ENCODE measurements around the gene GORASP1.

GORASP1 gene

DNA sequence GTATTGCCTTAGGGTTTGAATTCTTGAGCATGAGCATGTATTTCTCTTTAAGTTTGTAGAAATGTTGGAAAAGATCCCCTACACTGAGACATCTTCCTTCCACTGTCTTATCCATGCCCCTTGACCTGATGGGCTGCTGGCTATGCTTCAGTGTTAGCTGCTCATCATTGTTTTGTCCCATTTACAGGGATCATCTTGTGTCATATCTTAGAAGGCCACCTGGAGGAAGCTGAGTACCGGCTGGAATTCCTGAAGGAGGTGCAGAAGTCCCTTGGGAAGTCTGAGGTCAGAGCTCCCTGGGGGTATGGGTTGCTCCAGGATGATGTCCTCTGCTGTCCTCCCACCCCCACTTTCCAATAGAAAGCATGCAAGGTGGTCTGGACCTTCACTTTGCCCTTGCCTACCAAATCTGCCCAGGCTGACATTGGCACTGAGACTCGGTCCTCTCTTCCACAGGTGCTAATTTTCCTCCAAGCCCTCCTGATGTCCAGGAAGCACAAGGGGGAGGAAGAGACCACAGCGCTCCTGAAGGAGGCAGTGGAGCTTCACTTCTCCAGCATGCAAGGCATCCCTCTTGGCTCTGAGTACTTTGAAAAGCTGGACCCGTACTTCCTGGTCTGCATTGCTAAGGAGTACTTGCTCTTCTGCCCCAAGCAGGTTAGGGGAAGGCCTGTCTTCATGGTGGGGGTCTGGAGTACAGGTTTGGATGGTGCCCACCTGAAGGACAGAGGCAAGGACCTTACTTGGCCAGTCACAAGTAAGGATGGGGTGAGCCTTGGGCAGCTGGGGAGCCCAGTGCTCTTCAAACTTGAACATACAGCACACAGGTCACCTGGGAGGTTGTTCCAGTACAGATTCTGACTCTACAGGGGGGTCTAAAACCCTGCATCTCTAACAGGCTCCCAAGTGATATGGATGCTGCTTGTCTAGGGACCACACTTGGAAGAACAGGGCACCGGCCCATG lies 17.7 kb upstream of the GORASP1 start:
- DNase-seq, result no peak

DNA sequence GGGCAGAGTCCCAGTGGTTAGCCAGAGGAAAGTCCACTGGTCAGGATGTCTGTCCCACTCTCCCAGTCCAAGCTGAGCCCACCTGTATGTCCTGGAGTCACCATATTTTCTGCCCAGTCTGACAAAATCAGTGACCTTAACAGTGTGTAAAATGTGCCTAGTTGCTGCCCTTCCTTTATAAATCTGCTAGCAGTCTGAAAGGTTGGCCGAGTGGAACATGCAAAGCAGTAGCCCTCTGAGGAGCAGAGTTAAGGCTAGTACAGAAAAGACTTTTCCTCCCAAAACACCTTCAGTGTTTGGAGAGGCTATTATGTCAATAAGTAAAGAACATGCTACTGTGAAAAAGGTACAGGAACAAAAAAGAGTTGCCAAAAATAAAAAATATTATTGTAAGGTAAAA lies 15.4 kb upstream of the GORASP1 start:
- DNase-seq, result no peak

DNA sequence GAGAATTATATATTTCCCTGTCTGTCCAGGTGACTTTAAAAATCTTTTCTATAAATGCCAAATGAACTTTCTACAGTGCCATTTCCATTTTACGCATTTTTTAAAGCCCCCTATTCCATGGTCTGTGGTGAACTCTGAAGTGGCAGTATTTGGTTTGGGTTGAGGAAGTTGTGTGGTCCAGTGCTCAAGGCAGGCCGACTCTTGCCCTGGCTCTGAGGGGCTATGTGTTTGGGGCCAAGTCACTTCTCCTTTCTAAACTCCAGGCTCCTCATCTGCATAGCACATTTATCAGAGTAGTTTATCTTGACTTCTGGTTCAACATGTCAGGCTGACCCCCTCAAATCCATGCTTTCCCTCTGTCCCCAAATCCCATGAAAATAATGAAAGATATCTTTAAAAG lies 14.2 kb upstream of the GORASP1 start:
- DNase-seq, result no peak

DNA sequence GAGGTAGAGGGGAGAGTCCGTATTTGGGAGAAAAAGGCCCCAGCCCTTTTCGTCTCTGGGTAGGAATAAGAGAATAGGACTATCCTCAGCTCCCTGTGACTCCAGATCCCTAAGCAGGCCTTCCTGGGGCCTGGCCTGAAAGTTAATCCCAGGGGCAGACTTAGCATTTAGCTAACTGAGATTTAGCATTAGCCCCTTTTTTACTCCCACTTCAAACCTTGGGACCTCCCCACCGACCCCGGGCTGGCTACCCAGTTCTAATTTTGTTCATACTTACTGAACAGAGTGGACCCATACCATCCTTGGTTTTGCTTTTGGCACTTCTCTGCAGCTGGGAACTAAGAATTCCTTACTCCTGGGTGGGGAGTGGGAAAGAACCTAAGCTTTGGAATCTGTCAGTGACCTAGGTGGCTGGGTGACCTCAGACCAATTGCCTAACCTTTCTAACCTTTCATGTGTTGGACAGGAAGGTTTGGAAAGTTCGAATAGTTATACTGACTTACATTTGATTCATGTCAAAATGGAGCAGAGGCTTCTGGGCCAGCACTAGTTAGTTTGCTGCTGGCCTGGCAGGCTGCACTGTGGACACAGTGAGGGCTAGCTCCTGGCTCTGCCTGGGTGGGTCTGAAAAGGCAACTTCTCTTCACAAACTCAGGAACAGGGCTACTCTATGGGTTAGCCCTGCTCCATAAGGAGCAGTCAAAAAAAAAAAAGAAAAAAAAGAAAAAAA lies 11.7 kb upstream of the GORASP1 start:
- DNase-seq, result no peak

DNA sequence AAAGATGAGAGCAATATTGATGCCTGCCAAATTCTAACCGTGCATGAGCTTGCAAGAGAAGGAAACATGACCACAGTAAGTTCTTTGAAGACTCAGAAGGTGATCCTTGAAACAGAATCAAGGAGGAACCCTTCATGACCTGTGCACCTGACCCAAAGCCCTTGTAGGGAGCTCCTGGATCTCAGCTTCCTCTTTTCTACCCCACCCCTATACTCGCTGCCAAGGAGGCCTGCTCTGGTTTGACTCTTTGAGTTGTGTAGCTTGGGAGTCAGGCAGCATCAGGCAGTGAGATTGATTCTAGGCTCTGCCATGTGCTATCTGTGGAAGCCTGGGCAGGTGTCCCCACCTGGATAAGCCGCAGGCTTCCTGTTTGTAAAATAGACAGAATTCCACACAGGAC lies 10.7 kb upstream of the GORASP1 start:
- DNase-seq, result no peak

DNA sequence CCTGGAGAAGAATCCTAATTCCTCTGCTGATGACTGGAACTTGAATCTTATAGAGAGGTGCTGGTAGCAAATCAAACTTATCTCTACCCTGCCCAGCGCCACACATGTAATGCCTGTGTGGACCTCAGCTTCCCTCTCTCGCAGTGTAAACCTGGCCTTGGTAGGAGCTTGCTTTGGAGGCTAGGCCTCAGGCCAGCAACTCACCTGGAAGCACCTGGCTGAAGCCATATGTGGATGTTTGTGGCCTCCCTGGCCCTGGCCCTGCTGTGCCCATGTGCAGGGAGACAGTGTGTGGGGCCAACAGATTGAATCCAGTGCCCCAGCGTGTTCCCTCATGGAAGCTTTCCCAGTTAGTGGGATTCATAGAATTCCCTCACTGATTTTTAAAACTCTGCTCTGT lies 8.4 kb upstream of the GORASP1 start:
- DNase-seq, result no peak

DNA sequence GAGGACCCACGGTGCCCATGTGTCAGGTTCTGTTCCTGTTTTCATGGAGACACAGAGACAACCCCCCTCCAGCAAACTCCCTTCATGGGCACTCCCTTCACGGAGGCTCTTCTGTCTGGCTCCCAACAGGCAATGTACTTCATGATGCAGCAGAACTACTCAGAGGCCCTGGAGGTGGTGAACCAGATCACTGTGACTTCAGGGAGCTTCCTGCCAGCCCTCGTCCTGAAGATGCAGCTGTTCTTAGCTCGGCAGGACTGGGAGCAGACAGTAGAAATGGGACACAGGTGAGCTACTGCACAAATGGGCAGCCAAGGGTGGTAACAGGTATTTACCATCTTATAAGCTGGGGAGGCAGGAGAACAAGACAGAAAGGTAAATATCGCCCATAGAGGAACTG lies 7.0 kb upstream of the GORASP1 start:
- no peak for DNase-seq

DNA sequence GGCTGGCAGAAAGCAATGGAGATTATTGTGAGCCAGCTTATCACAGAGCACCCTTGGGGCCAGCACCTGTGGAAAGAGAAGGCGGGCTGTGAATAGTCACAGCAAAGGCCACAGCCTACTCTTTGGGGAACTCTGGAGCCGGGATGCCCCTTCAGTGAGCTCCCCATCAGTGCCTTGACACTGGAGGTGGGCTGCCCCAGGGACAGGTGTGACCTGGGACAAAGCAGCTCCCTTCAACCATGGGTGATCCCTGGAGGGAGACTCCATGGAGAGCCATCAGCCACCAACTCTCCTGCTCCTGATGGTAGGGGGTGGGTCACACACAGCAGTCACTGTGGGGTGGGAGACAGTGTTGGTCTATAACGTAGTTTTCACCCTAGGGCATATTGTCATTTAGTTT lies 5.9 kb upstream of the GORASP1 start:
- no peak for DNase-seq

DNA sequence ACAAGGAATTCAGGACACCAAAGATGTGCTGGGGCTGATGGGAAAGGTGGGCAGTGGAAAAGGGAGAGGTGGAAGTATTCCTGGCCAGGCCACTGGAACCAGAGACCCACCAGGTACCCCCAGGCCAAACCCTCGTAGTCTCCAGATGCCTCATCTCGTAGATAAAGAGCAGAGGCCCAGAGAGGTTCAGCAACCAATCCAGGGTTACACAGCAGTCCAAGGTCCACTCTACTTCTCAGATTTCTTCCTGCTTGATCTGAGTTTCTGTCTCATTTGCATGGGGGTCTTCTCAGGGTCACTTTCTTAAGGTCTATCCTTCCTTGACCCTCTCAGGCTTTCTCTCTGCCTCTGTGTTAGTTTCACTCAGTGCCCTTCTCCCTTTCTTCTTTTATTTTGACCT lies 5.1 kb upstream of the GORASP1 start:
- no peak for DNase-seq

DNA sequence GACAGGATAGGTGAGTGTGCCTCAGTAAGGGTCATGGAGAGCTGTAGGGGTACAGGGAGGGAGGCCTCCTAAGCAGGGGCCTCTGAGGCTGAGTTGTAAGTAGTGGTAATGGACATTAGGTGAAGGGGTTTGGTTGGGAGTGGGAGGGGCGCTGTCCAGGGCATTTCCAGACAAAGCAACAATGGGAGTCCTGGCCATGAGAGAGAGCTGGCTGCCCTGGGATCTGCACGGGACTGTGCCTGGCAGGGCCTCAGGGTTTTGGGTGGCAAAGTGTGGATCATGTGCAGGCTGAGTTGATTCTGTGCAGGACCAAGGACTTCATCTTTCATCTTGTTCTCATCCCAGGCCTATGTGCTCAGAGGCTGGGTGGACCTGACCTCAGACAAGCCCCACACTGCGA lies 4.7 kb upstream of the GORASP1 start:
- DNase-seq, result no peak

DNA sequence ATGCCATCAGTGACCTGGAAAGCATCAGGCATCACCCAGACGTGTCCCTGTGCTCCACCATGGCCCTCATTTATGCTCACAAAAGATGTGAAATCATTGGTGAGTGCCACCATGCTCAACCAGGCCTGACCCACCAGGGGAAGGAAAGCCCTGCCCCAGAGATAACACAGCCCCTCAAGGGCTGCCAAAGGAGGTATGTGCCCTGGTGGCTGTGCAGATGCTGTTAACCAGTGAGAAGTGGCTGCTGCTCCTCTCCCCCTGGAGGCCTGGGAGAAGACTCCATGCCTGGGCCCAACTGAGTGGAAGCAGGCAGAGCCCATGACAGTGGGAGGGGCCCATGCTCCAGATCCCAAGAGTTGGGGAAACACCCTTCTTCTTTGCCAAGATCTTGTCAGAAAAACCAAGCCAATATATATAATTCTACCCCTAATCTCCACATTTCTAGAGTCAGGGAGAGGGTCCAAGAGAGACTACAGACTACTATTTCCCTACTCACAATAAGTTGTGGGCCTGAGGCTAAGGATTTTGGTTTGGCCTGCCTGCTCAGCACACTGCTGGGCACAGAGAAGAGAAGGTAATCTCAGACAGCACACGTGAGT lies 2.7 kb upstream of the GORASP1 start:
- DNase-seq, result no peak

DNA sequence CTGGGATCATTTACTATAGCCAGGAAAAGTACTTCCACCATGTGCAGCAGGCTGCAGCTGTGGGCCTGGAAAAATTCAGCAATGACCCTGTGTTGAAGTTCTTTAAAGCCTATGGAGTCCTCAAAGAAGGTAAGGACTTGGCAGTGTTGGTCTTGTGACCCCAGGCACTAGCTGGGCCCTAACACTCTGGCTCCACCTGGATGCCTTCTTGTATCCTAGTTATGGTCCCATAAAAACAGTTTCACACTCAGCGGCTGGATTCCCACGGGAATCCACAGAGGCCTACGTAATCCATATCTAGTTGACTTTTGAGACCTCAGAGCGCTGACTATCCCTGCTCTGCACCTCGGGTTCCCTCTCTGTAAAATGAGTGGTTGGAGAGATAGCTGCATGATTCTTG lies 1.7 kb upstream of the GORASP1 start:
- no peak for DNase-seq

DNA sequence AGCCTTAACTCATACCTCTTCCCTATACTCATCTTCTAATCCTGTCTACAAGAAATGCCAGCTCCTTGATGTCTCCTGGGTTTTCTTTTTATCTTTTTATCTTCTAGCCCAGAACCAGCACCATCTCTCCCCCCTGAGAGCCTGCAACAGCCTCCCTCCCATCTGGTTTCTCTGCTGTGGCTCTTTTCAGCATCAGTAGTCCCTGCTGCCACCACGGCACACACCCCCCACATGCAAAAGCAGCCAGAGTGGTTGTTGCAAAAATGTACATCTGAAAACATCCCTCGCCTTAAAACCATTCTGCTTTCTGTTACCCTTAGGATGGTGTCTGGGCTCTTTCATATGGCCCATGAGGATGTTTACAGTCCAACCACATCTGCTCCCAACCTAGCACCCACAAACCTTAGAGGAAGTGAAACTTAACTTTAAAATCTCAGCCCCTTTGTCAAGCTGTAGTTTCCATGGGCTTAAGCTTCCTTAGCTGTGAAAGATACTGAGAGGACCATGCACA lies 828 bp upstream of the GORASP1 start:
- DNase-seq, result no peak

DNA sequence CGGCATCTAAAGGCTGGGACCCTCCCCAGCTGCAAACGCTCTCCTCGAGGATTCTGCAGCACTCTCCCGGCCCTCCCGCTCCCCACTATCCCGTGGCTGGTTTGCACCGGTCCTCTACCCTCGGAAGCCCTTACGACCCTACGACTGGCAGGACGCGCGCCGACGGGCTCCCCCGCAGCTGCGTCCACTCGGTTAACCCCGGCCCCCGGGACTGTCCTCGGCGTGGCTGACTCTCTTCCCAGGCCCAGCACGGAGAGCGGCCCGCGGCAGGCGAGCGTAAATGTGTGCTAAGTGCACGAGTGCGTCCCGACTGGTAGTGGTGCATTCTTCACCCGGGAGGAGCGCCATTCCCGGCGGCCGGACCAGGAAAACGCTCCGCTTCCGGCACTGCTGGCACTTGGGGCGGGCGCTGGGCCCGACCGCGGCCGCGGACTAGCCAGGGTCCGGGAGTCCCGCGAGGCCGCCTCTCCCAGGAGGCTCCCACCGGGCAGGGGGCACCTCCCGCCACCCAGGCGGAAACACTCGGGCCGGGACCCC lies 508 bp downstream of the GORASP1 start:
- DNase-seq, result no peak

DNA sequence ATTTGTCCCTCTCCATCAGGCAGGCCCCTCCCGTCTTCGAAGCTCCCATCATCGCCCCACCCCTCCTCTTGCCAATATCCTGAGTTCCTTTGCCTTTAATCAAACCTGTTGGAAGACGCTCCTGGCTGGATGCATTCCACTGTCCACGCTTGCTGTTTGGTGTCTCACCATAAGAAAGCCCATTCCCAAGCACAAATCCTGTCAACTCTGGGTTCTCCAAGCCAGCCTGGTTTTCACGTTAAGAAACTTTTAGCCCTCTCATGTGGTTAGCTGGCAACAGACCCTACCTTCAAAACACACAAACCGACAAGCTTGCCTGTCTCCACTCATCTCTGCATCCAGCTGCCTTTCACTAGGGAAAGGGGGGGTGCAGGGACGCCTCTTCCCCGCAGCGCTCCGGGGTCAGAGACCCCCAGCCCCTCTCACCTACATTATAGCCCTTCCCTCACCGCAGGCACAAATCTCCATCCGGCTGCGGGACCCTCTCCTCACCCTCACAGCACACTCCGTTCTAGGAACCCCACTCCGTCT lies 1.1 kb downstream of the GORASP1 start:
- no peak for DNase-seq

DNA sequence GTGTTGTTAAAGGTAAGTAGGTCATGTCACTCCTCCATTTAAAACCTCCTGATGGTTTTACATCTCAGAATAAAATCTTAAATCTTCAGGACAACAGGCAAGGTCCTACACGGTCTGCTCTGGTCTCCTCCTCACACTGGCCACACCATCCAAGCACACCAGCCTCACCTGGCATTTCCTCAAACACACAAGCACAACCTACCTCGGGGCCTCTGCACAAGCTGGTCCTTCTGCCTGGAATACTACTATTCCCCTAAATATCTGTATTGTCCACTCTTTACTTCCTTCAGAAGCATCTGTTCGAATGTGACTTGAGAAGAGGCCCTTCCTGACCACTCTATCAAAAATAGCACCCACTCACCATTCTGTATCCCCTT lies 1.8 kb downstream of the GORASP1 start:
- no peak for DNase-seq

DNA sequence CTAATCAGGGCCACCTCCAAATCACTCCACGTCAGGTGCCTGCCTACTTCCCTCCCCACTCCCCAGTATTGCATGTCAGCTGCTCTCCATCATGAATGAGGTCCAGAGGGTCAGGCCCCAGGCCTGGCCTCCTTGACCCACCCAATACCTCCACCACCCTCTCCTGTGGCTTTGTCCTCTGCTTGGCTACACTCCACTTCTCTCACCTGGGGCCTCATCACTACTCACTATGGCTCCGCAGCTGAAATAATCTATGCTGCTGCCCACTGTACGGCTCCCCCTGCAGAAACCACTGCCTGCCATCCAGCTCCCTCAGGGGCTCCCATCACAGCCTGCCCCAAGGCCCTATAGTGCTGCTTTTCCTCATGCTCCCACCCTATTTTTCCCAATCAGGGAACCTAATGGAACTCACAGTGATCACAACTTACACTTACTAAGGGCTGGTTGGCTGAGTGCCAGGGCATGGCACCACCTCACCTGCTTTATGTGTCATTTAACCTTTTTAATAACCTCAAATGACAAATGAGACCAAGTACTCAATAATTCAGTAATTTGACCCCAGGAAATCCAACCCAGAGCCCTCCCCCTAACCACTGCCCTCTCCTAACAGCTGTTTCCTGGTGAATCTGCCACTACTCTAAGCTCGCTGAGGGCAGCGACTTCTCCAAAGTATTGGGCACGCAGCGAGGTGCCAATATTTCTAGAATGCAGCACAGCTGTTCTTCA lies 2.3 kb downstream of the GORASP1 start:
- DNase-seq, result no peak

DNA sequence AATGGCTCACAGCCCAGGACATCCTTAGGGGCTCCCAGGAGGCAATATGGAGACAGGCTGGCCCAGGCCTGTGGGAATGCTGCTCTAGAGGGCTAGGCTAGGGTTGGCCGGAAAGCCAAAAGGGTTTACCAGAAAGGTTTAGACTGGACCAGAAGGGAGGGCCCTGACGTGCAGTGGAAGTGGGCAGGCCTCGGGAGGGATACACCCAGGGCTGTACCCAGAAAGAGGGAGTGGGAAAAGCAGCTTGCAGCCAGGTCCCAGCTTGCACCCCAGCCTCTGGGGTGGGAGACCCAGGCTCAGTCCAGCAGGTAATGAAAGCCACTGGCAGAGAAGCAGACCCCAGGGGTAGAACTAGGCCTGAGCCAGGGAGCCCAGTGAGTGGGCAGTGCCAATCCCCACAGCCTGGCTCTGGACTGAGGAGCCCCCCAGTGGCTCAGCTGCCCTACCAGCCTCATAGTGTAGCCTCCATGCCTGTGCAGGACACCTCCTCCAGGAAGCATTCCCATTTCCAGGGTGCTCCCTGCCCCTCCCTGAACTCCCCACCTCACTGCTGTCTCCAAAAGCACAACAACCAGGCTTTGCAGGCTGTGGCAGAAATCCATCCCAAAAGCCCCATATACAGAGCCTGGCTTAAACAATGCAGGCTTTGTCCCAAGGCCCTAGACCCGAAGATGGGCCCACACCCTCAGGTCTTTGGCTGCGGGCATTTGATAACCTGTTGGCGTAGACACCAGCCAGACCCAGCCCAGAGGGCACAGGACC lies 3.5 kb downstream of the GORASP1 start:
- DNase-seq, result no peak

DNA sequence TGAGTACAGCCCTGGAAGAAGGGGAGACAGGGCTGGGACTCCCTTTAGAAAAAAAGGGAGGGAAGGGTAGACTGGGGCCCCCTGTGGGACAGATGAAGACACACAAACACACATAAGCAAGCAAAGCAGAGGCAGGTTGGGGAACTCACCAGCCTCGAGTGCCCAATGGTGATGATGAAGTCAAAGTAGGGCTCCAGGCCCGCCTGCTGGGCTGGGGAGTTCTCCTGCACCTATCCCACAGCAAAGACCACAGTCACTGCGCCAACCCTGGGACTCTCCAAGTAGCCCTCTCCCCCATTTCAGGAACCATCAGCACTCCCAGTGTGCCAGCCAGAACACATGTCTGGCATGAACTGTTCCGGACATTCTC lies 4.1 kb downstream of the GORASP1 start:
- no peak for DNase-seq

DNA sequence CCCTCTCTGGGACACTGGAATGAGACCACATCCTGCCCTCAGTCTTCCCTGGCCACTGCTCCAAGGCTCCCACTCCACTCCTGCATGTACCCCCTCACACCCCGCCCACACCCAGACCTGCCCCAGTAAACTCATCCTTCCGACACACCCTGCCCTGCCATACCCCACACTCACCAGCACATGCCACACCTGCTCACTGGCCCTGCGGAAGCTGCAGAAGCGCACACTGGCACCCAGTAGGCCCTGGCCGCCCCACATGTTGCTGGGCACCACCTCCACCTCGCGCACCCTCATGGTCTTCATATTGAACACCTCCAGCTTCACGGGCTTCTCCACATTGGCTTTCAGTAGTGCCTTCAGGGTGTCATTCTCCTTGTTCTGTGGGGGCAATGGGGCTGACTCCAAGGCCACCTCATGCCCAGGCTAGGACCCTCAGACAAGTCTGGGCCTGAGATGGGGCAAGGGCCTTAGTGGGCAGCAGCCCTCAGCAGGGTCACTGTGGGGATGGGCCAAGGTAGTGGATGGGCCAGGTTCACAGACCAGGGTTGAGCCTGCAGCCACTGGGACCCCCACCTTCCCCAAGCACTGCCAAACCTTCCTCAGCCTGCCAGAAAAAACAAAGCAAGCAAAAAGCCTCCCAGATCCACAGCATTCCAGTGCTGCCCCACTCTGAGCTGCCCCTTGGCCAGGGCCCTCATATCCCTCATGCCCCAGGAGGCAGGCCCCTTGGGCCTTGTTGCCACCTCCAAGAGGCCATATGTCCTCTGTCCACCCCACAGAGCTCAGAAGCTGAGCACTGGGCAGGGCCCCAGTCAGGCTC lies 4.7 kb downstream of the GORASP1 start:
- no peak for DNase-seq
